ENCODE results near the gene EPAS1.
"Not testable (repeated sequence)": the region's sequence is repeated elsewhere in the genome, so short reads cannot be mapped to it uniquely, and the experiment has no call there.

The EPAS1 gene

GRCh38 chr2:46390901-46391395, 93.7 kb downstream of the EPAS1 start:
- no peak overlapping the region for H3K27ac ChIP-seq
- no peak for TF ChIP-seq ZFX (IDR thresholded peaks at IDR 0.05)
- TF ChIP-seq CTCF (conservative IDR thresholded peaks at IDR 0.05): no peak

GRCh38 chr2:46392561-46393346, 95.5 kb downstream of the EPAS1 start:
- no peak for TF ChIP-seq CTCF (conservative IDR thresholded peaks at IDR 0.05)
- TF ChIP-seq ZFX (IDR thresholded peaks at IDR 0.05): no peak
- H3K27ac ChIP-seq: no peak overlapping the region

- no peak overlapping the region for H3K27ac ChIP-seq
- no peak for TF ChIP-seq CTCF (conservative IDR thresholded peaks at IDR 0.05)
- TF ChIP-seq ZFX (IDR thresholded peaks at IDR 0.05): no peak
Measured at GRCh38 chr2:46393347-46393820, 96.2 kb downstream of the EPAS1 start.

GRCh38 chr2:46393865-46394264, 96.7 kb downstream of the EPAS1 start:
- TF ChIP-seq CTCF (conservative IDR thresholded peaks at IDR 0.05) (no peak), ZFX (IDR thresholded peaks at IDR 0.05) (no peak)

GRCh38 chr2:46394649-46395510, 97.7 kb downstream of the EPAS1 start:
- TF ChIP-seq CTCF (conservative IDR thresholded peaks at IDR 0.05) (no peak), ZFX (IDR thresholded peaks at IDR 0.05) (no peak)
- H3K27ac ChIP-seq: no peak overlapping the region

More at GRCh38 chr2:46393865-46394264, 96.7 kb downstream of the EPAS1 start:
- no peak overlapping the region for H3K27ac ChIP-seq

GRCh38 chr2:46395730-46396129, 98.5 kb downstream of the EPAS1 start:
- H3K27ac ChIP-seq: not testable (repeated sequence)

GRCh38 chr2:46400016-46400415, 102.8 kb downstream of the EPAS1 start:
- no peak for TF ChIP-seq CTCF (conservative IDR thresholded peaks at IDR 0.05)
- no peak for TF ChIP-seq ZFX (IDR thresholded peaks at IDR 0.05)
- H3K27ac ChIP-seq: no peak overlapping the region
